OCI-LY1 (cell line): ENCODE results near the gene ECM1.

Experiments used
- H2AFZ ChIP-seq: fragments of 200-600 bp; sonication (generic), shearing (Covaris generic); 2 replicates; pipeline ENCODE4 v1.6.0; 2014; ENCODE audit warnings: antibody characterized with exemption, mild to moderate bottlenecking, low read length
- H3F3A ChIP-seq: fragments of 200-600 bp; sonication (generic), shearing (Covaris generic); 2 replicates; pipeline ENCODE4 v1.6.0; 2014; ENCODE audit warnings: mild to moderate bottlenecking, antibody characterized with exemption, low read length, moderate library complexity; ENCODE audit not compliant: insufficient read depth
- H3K27ac ChIP-seq: fragments of 200-600 bp; sonication (generic); 2 replicates; pipeline ENCODE4 v1.5.1; 2014; ENCODE audit warnings: low read length, mixed run types, mild to moderate bottlenecking, low read depth; ENCODE audit not compliant: poor library complexity, severe bottlenecking
- H3K27me3 ChIP-seq: fragments of 200-600 bp; sonication (generic); 2 replicates; pipeline ENCODE4 v1.6.0; 2014; ENCODE audit warnings: antibody characterized with exemption, mild to moderate bottlenecking, low read length, moderate library complexity; ENCODE audit not compliant: insufficient read depth
- H3K36me3 ChIP-seq: fragments of 200-600 bp; sonication (generic); 2 replicates; pipeline ENCODE4 v1.6.1; 2014; ENCODE audit warnings: mild to moderate bottlenecking, antibody characterized with exemption, low read length, moderate library complexity, mixed read lengths; ENCODE audit not compliant: insufficient read depth
- H3K4me1 ChIP-seq: fragments of 200-600 bp; sonication (generic); 2 replicates; pipeline ENCODE4 v1.5.1; 2014; ENCODE audit warnings: mild to moderate bottlenecking, low read length, moderate library complexity; ENCODE audit not compliant: insufficient read depth, severe bottlenecking
- H3K4me2 ChIP-seq: fragments of 200-600 bp; sonication (generic), shearing (Covaris generic); 2 replicates; pipeline ENCODE4 v1.6.1; 2014; ENCODE audit warnings: low read length
- H3K4me3 ChIP-seq: fragments of 200-600 bp; sonication (generic); 2 replicates; pipeline ENCODE4 v1.5.1; 2014; ENCODE audit warnings: low read length, low read depth, mild to moderate bottlenecking, mixed read lengths; ENCODE audit not compliant: poor library complexity, severe bottlenecking
- H3K79me2 ChIP-seq: fragments of 200-600 bp; shearing (Covaris generic); 2 replicates; pipeline ENCODE4 v1.6.1; 2016; ENCODE audit warnings: mixed run types, low read length, mixed read lengths; ENCODE audit not compliant: insufficient read depth
- H3K9ac ChIP-seq: fragments of 200-600 bp; sonication (generic), shearing (Covaris generic); 2 replicates; pipeline ENCODE4 v1.6.1; 2014; ENCODE audit warnings: mild to moderate bottlenecking, low read length, mixed read lengths
- H3K9me2 ChIP-seq: fragments of 200-600 bp; sonication (generic), shearing (Covaris generic); 2 replicates; pipeline ENCODE4 v1.6.1; 2014; ENCODE audit warnings: low read depth, mild to moderate bottlenecking, low read length, mixed read lengths
- H3K9me3 ChIP-seq: fragments of 200-600 bp; shearing (Covaris generic); 2 replicates; pipeline ENCODE4 v1.6.1; 2014; ENCODE audit warnings: low read length, mixed read lengths
- H4K20me1 ChIP-seq: fragments of 200-600 bp; sonication (generic), shearing (Covaris generic); 2 replicates; pipeline ENCODE4 v1.6.0; 2016; ENCODE audit warnings: mild to moderate bottlenecking, low read length; ENCODE audit not compliant: insufficient read depth
- CTCF ChIP-seq: fragments of 200-600 bp; sonication (generic), shearing (Covaris generic); IDR thresholded peaks from 2 replicates; pipeline ENCODE4 v1.5.1; 2017; ENCODE audit warnings: mild to moderate bottlenecking, antibody characterized with exemption, low read length, moderate library complexity, mixed read lengths
- EZH2 ChIP-seq: fragments of 200-600 bp; sonication (generic), shearing (Covaris generic); IDR thresholded peaks from 2 replicates; pipeline ENCODE4 v1.8.0; 2017; ENCODE audit warnings: borderline replicate concordance, mixed run types, mild to moderate bottlenecking, antibody characterized with exemption, low read length, moderate library complexity, mixed read lengths

Gene ECM1

GRCh38 chr1:150537732-150538684 lies 30.1 kb downstream of the ECM1 start:
- Histone ChIP-seq H3K4me2 (no peak overlapping the region), H3K27me3 (no peaks in the 10 kb centered on the region), H3K9me2 (no peaks in the 10 kb centered on the region), H3F3A (no peaks in the 10 kb centered on the region), H3K79me2 (no peaks in the 10 kb centered on the region), H3K9me3 (no peaks in the 10 kb centered on the region), H3K9ac (no peak overlapping the region), H3K4me1 (no peaks in the 10 kb centered on the region), H4K20me1 (no peaks in the 10 kb centered on the region), H3K36me3 (no peaks in the 10 kb centered on the region), H3K27ac (no peak overlapping the region), H3K4me3 (no peak overlapping the region), H2AFZ (no peak overlapping the region)
- TF ChIP-seq CTCF (peak; percentile 23; the same call in 1 of the 2 replicates), EZH2 (no peak)

- Histone ChIP-seq H3K9ac (no peak overlapping the region), H3K27ac (no peak overlapping the region), H3K4me3 (no peak overlapping the region), H3K9me2 (no peaks in the 10 kb centered on the region), H3K4me2 (no peak overlapping the region), H2AFZ (no peak overlapping the region), H3K27me3 (no peaks in the 10 kb centered on the region), H3K79me2 (no peaks in the 10 kb centered on the region), H3F3A (no peaks in the 10 kb centered on the region), H3K36me3 (no peaks in the 10 kb centered on the region), H3K9me3 (no peaks in the 10 kb centered on the region), H4K20me1 (no peaks in the 10 kb centered on the region), H3K4me1 (peaks cover 2% of the 10 kb centered on the region)
- no peak for TF ChIP-seq EZH2
- TF ChIP-seq CTCF, result no peak
Measured at GRCh38 chr1:150543500-150544143, 35.7 kb downstream of the ECM1 start.

GRCh38 chr1:150544204-150544603 lies 36.3 kb downstream of the ECM1 start:
- Histone ChIP-seq H3K9me3 (no peaks in the 10 kb centered on the region), H3K4me1 (peaks cover 6% of the 10 kb centered on the region), H3K27ac (no peak overlapping the region), H3K4me2 (no peak overlapping the region), H3F3A (no peaks in the 10 kb centered on the region), H3K9me2 (no peaks in the 10 kb centered on the region), H3K27me3 (no peaks in the 10 kb centered on the region), H3K36me3 (no peaks in the 10 kb centered on the region), H3K9ac (no peak overlapping the region), H3K4me3 (no peak overlapping the region), H3K79me2 (no peaks in the 10 kb centered on the region), H4K20me1 (no peaks in the 10 kb centered on the region), H2AFZ (no peak overlapping the region)
- TF ChIP-seq CTCF (no peak), EZH2 (no peak)
